PC-9 (cell line): ENCODE results near the gene MORC2.

Source experiments
- CTCF ChIP-seq: fragments of 200-600 bp; sonication (generic); conservative IDR thresholded peaks from 2 replicates; pipeline ENCODE4 v1.6.1; 2017; ENCODE audit warnings: mixed run types, antibody characterized with exemption, mild to moderate bottlenecking, moderate library complexity
- EZH2 ChIP-seq: fragments of 200-600 bp; sonication (generic); IDR thresholded peaks from 2 replicates; pipeline ENCODE4 v1.8.0; 2017; ENCODE audit warnings: antibody characterized with exemption, low read depth

DNA sequence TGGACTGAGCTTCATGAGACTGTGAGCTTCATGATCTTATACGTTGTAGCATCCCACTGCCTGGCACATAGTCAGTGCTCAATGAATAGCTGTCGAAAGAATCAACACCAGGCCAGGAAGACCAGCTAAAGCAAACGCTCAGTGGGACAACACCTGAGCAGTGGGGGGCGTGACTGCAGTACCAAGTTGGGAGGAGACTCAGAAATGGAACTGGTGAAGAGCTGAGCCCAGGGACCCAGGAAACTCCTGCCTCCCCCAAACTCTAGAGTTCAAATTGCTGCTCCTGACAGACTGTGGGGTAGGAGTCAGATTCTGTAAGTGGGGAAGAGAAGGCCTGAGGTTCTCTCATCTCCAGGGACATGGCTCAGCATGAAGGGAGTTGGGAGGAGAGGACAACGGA, 59.3 kb downstream of the MORC2 start:
- TF ChIP-seq CTCF, result no peak
- TF ChIP-seq EZH2, result no peak
